GM12878 (cell line): ENCODE data around the gene TCN1. TPM values are rescaled to one million over a fixed set of nuclear protein-coding genes. Genes with fewer than 3 reads are reported as not detected.

ENCODE experiments used
- ATAC-seq: fragments of 200-7000 bp; cut with Tn5 transposase; 3 replicates; pipeline ENCODE4 v1.9.1; 2020; ENCODE audit warnings: mild to moderate bottlenecking, moderate library complexity
- BruUV-seq: library from RNA; stranded (reverse); fragments of 400-500 nt; replicated peaks from 2 replicates; lab custom pipeline; 2021; lab: Mats Ljungman, UMichigan
- CTCF ChIA-PET: fragments of 300-600 bp; sonication (Branson Sonifier 250); formaldehyde crosslinking; extraction: SDS; loops from one replicate; lab custom pipeline; 2021; ENCODE audit warnings: inconsistent platforms; lab: Yijun Ruan, JAX
- POLR2A ChIA-PET: fragments of 350-600 bp; formaldehyde crosslinking; extraction: SDS; loops from one replicate; lab custom pipeline; 2021; ENCODE audit warnings: inconsistent platforms; lab: Charles Lee
- RAD21 ChIA-PET: fragments of 300-600 bp; sonication (Branson Sonifier 250); formaldehyde crosslinking; loops from one replicate; lab custom pipeline; 2023; ENCODE audit warnings: antibody characterized with exemption; ENCODE audit not compliant: unreplicated experiment; lab: Charles Lee
- SMC1A ChIA-PET: fragments of 300-600 bp; sonication (Branson Sonifier 250); formaldehyde crosslinking; loops from one replicate; lab custom pipeline; 2023; ENCODE audit not compliant: unreplicated experiment, uncharacterized antibody; lab: Charles Lee
- DNase-seq: peaks from one replicate; pipeline ENCODE4 v3.0.0-alpha.2; 2011; ENCODE audit warnings: low read depth, low spot score
- FAIRE-seq: peaks from 3 replicates; lab custom pipeline; 2011; peaks lifted over from hg19 to GRCh38; lab: Jason Lieb, UNC
- H2AFZ ChIP-seq: 2 replicates; pipeline ENCODE4 v1.6.0; 2011; ENCODE audit warnings: low read depth, low read length, control low read depth; ENCODE audit not compliant: control insufficient read depth
- H3K27ac ChIP-seq: 2 replicates; pipeline ENCODE4 v1.5.1; 2011; ENCODE audit warnings: control low read depth; ENCODE audit not compliant: control insufficient read depth, insufficient read depth
- H3K27me3 ChIP-seq, 2 experiments: replicated peaks in 1 of 2; 2 replicates each; pipeline versions ENCODE4 v1.6.0 to v1.6.1; 2011; ENCODE audit warnings: low read length in 1 of 2; ENCODE audit not compliant: control insufficient read depth in 2 of 2, insufficient read depth in 2 of 2
- H3K36me3 ChIP-seq, 2 experiments: 2 replicates each; pipeline ENCODE4 v1.5.1; 2011; ENCODE audit warnings: low read length in 1 of 2; ENCODE audit not compliant: control insufficient read depth in 2 of 2, insufficient read depth in 2 of 2
- H3K4me1 ChIP-seq: 2 replicates; pipeline ENCODE4 v1.6.1; 2011; ENCODE audit warnings: mild to moderate bottlenecking, low read length, moderate library complexity, mixed read lengths; ENCODE audit not compliant: control insufficient read depth, insufficient read depth
- H3K4me2 ChIP-seq: 2 replicates; pipeline ENCODE4 v1.6.0; 2011; ENCODE audit warnings: control low read depth; ENCODE audit not compliant: control insufficient read depth, insufficient read depth
- H3K4me3 ChIP-seq: fragments of 200-600 bp; sonication (generic); 2 replicates; pipeline ENCODE4 v1.5.1; 2016
- H3K79me2 ChIP-seq: 2 replicates; pipeline ENCODE4 v1.6.0; 2011; ENCODE audit warnings: low read length; ENCODE audit not compliant: control insufficient read depth, insufficient read depth
- H3K9ac ChIP-seq: 2 replicates; pipeline ENCODE4 v1.8.0; 2011; ENCODE audit warnings: low read length, control low read depth, mixed read lengths; ENCODE audit not compliant: control insufficient read depth, insufficient read depth
- H3K9me3 ChIP-seq: replicated peaks from 3 replicates; pipeline ENCODE4 v1.5.1; 2011; ENCODE audit warnings: mild to moderate bottlenecking, low read length; ENCODE audit not compliant: control insufficient read depth, insufficient read depth
- H4K20me1 ChIP-seq: 2 replicates; pipeline ENCODE4 v1.6.0; 2011; ENCODE audit not compliant: control insufficient read depth, insufficient read depth
- CBX5 ChIP-seq: sonication (generic); IDR thresholded peaks from 2 replicates; pipeline ENCODE4 v1.6.1; 2016; ENCODE audit warnings: low read depth, moderate library complexity, mild to moderate bottlenecking, inconsistent platforms
- CEBPB ChIP-seq, 2 experiments: fragments of 150-350 bp in 1 of 2; IDR thresholded peaks; 2 replicates each; pipeline ENCODE4 v1.6.1; 2012 to 2014; ENCODE audit warnings: low read depth in 2 of 2, low read length in 2 of 2, borderline replicate concordance in 1 of 2, inconsistent platforms in 1 of 2
- E2F4 ChIP-seq: IDR thresholded peaks from 2 replicates; pipeline ENCODE4 v1.6.1; 2012; ENCODE audit warnings: low read depth, low read length, improper control_type of control experiment
- E2F8 ChIP-seq: fragments of 450-650 bp; IDR thresholded peaks from 2 replicates; pipeline ENCODE4 v1.6.1; 2018; ENCODE audit warnings: mild to moderate bottlenecking, low read depth, moderate library complexity; ENCODE audit not compliant: partially characterized antibody
- FOXK2 ChIP-seq: fragments of 450-650 bp; IDR thresholded peaks from 2 replicates; pipeline ENCODE4 v1.6.1; 2017; ENCODE audit warnings: mild to moderate bottlenecking, moderate library complexity
- IRF3 ChIP-seq: fragments of 450-650 bp; IDR thresholded peaks from 2 replicates; pipeline ENCODE4 v1.6.1; 2014; ENCODE audit warnings: mild to moderate bottlenecking
- KLF5 ChIP-seq: fragments of 450-650 bp; IDR thresholded peaks from 2 replicates; pipeline ENCODE4 v1.6.1; 2014; ENCODE audit warnings: mild to moderate bottlenecking; ENCODE audit not compliant: partially characterized antibody
- MEF2A ChIP-seq: IDR thresholded peaks from 2 replicates; pipeline ENCODE4 v1.6.1; 2011; ENCODE audit warnings: low read depth, mild to moderate bottlenecking, low read length, moderate library complexity; ENCODE audit not compliant: insufficient read depth
- NBN ChIP-seq: fragments of 450-650 bp; IDR thresholded peaks from 2 replicates; pipeline ENCODE4 v1.6.1; 2016
- NR2C2 ChIP-seq: IDR thresholded peaks from 2 replicates; pipeline ENCODE4 v1.6.1; 2011; ENCODE audit warnings: borderline replicate concordance, low read depth; ENCODE audit not compliant: control insufficient read depth, insufficient read length
- PRDM15 ChIP-seq: fragments of 450-650 bp; formaldehyde crosslinking; IDR thresholded peaks from 2 replicates; pipeline ENCODE4 v1.4.0; 2020; ENCODE audit warnings: mild to moderate bottlenecking, moderate library complexity
- SRF ChIP-seq, 2 experiments: IDR thresholded peaks; 2 replicates each; pipeline ENCODE4 v1.6.1; 2011; ENCODE audit warnings: low read depth in 2 of 2, low read length in 2 of 2, mild to moderate bottlenecking in 1 of 2, moderate library complexity in 1 of 2
- TCF3 ChIP-seq: IDR thresholded peaks from 2 replicates; pipeline ENCODE4 v1.6.1; 2012; ENCODE audit warnings: low read depth, mild to moderate bottlenecking, low read length, borderline replicate concordance; ENCODE audit not compliant: insufficient read depth
- TCF7 ChIP-seq: IDR thresholded peaks from 2 replicates; pipeline ENCODE4 v1.6.1; 2014; ENCODE audit warnings: antibody characterized with exemption, borderline replicate concordance
- ZNF384 ChIP-seq: IDR thresholded peaks from 2 replicates; pipeline ENCODE4 v1.6.1; 2012; ENCODE audit warnings: low read depth, mild to moderate bottlenecking, low read length, improper control_type of control experiment, borderline replicate concordance
- WGBS: methylation state at CpG from one replicate; pipeline ENCODE4 v1.1.6; 2016; ENCODE audit warnings: low lambda C conversion rate; ENCODE audit not compliant: insufficient replicate concordance, insufficient coverage; ENCODE audit errors: missing lambda C conversion rate; 5-methylcytosine and 5-hydroxymethylcytosine counted together
- in situ Hi-C: fragments of 300-500 bp; cut with MboI; formaldehyde crosslinking; loops from 9 replicates; pipeline ENCODE4 v1.14.3; 2018; ENCODE audit warnings: mixed read lengths
- intact Hi-C: fragments of 100-400 bp; cut with micrococcal nuclease; formaldehyde crosslinking; loops from one replicate; pipeline ENCODE4 v1.14.2; 2022; ENCODE audit not compliant: unreplicated experiment
- polyA plus RNA-seq, 11 experiments: library from polyadenylated mRNA; depleted of rRNA in 4 of 11; unstranded in 6 of 11; stranded (reverse) in 5 of 11; fragments of >200 nt; fragmentation: Nextera tagmentation in 4 of 11; fragmentation: Illumina TruSeq in 1 of 11; extraction: Ambion mirVana in 4 of 11; extraction: Trizol in 1 of 11; gene quantifications; 1 replicate in 1 of 11; 2 replicates in 10 of 11; pipeline versions ENCODE4 v1.2.1 to v1.2.3, GENCODE V29; 2011 to 2016; ENCODE audit warnings: inconsistent platforms in 2 of 11, missing spikeins in 2 of 11, low read depth in 1 of 11
- total RNA-seq, 4 experiments: library from RNA; depleted of rRNA in 3 of 4; stranded (reverse); fragments of >200 nt in 3 of 4; fragmentation: Illumina TruSeq in 1 of 4; extraction: Trizol in 1 of 4; gene quantifications; 2 replicates each; pipeline versions ENCODE4 v1.2.1 to v1.2.3, GENCODE V29; 2013 to 2021

The TCN1 gene
- total and polyA plus RNA-seq, 10 of the 15 experiments (the other 5 are each of a cell fraction or from before 2014, with no cell fraction given) = not detected

GRCh38 chr11:59841514-59841913, 24.8 kb downstream of the TCN1 start:
- TF ChIP-seq MEF2A (no peak), NBN (no peak), TCF3 (no peak), E2F8 (no peak), TCF7 (no peak), CBX5 (no peak), IRF3 (no peak), E2F4 (no peak), FOXK2 (no peak), NR2C2 (no peak), KLF5 (no peak), CEBPB (IDR thresholded peaks at IDR 0.05; ENCODE audit: borderline replicate concordance in 1 of 2, low read depth in 2 of 2, low read length in 2 of 2) (no peak), PRDM15 (CRISPR knock-in tag) (no peak), ZNF384 (no peak), SRF (IDR thresholded peaks at IDR 0.05; ENCODE audit: low read depth in 2 of 2, low read length in 2 of 2) (no peak)
- Histone ChIP-seq H3K4me3 (no peak overlapping the region), H3K79me2 (no peaks in the 10 kb centered on the region), H3K36me3 (no peaks in the 10 kb centered on the region), H3K9me3 (no peaks in the 10 kb centered on the region), H3K4me1 (no peaks in the 10 kb centered on the region), H3K4me2 (no peak overlapping the region), H2AFZ (no peak overlapping the region), H4K20me1 (no peaks in the 10 kb centered on the region), H3K9ac (no peak overlapping the region), H3K27ac (no peak overlapping the region), H3K27me3 (no peaks in the 10 kb centered on the region; a peak in 1 of 4 replicates)
- in situ Hi-C loops (no loop called here), intact Hi-C loops (no loop called here)
- 19% methylated on average over 2 of the region's 2 CpGs for WGBS
- ChIA-PET SMC1A (no interaction called here), POLR2A (no interaction called here), RAD21 (no interaction called here), CTCF (no interaction called here)
- ATAC-seq (peak; percentile 49; the same call in 2 of the 3 replicates), DNase-seq (no peak), FAIRE-seq (no peak)
- BruUV-seq = no TSS peak
